Lung (tissue), 12 donors: ENCODE measurements around the gene FARP1. TPM values are rescaled to one million over a fixed set of nuclear protein-coding genes. Genes with fewer than 3 reads are reported as not detected.

Source experiments
- ATAC-seq: fragments of 200-7000 bp; cut with Tn5 transposase; one replicate; pipeline ENCODE4 v1.9.1; 2020; ENCODE audit warnings: moderate number of reproducible peaks; ENCODE audit not compliant: insufficient read depth, low FRiP score
- DNase-seq, 3 donors: peaks; one replicate each; pipeline ENCODE4 v3.0.0-alpha.2; 2013 to 2017
- H3K27ac ChIP-seq, 2 donors: one replicate each; pipeline ENCODE4 v1.5.1; 2013; ENCODE audit warnings: mild to moderate bottlenecking in 2 of 2, moderate library complexity in 2 of 2, control low read depth in 1 of 2, inconsistent platforms in 1 of 2, low read depth in 1 of 2, low read length in 1 of 2
- H3K27me3 ChIP-seq, 3 donors: one replicate each; pipeline ENCODE4 v1.5.1; 2013; ENCODE audit warnings: low read length in 2 of 3; ENCODE audit not compliant: control insufficient read depth in 3 of 3, insufficient read depth in 3 of 3
- H3K36me3 ChIP-seq, 4 donors: one replicate each; pipeline ENCODE4 v1.5.1; 2013; ENCODE audit warnings: low read length in 4 of 4, mild to moderate bottlenecking in 1 of 4, moderate library complexity in 1 of 4; ENCODE audit not compliant: control insufficient read depth in 4 of 4, insufficient read depth in 4 of 4
- H3K4me1 ChIP-seq, 5 donors: one replicate each; pipeline ENCODE4 v1.5.1; 2013; ENCODE audit warnings: low read length in 5 of 5, mild to moderate bottlenecking in 2 of 5, moderate library complexity in 1 of 5; ENCODE audit not compliant: control insufficient read depth in 5 of 5, insufficient read depth in 5 of 5
- H3K4me3 ChIP-seq: one replicate; pipeline ENCODE4 v1.5.1; 2013; ENCODE audit warnings: mild to moderate bottlenecking, control low read depth, moderate library complexity
- H3K9ac ChIP-seq, 2 donors: one replicate each; pipeline ENCODE4 v1.5.1; 2013; ENCODE audit warnings: low read length in 2 of 2, control low read depth in 1 of 2; ENCODE audit not compliant: insufficient read depth in 1 of 2
- H3K9me3 ChIP-seq, 4 donors: one replicate each; pipeline ENCODE4 v1.5.1; 2013; ENCODE audit warnings: low read length in 3 of 4, mild to moderate bottlenecking in 1 of 4, moderate library complexity in 1 of 4; ENCODE audit not compliant: control insufficient read depth in 4 of 4, insufficient read depth in 3 of 4
- WGBS, 2 donors: extraction: QIAGEN DNeasy Blood & Tissue Kit; methylation state at CpG; one replicate each; pipeline ENCODE4 v1.1.7; 2013; 5-methylcytosine and 5-hydroxymethylcytosine counted together
- polyA plus RNA-seq, 2 donors: library from polyadenylated mRNA; stranded (reverse); fragments of 200-250 nt; gene quantifications; one replicate each; pipeline ENCODE4 v1.2.1, GENCODE V29; 2013
- total RNA-seq, 2 donors: library from RNA; depleted of rRNA in 1 of 2; stranded (reverse); fragments of >200 nt in 1 of 2; gene quantifications; one replicate each; pipeline ENCODE4 v1.2.1, GENCODE V29; 2014 to 2021
- TF ChIP-seq, protein P1 (sequence below): IDR thresholded peaks from 2 replicates; pipeline ENCODE4 v1.5.1; 2012; ENCODE audit warnings: mild to moderate bottlenecking; ENCODE audit errors: control extremely low read depth, extremely low read depth
- donor health status: control.
- donor health status: control.
- donor health status: Bipolar disorder and iron deficiency.
- donor health status: healthy.
- donor health status: DM: yes; HTN: yes; CAD: no.

Gene FARP1
- total and polyA plus RNA-seq, 4 donors: 20.8 to 102 (median 54.4) TPM

DNA sequence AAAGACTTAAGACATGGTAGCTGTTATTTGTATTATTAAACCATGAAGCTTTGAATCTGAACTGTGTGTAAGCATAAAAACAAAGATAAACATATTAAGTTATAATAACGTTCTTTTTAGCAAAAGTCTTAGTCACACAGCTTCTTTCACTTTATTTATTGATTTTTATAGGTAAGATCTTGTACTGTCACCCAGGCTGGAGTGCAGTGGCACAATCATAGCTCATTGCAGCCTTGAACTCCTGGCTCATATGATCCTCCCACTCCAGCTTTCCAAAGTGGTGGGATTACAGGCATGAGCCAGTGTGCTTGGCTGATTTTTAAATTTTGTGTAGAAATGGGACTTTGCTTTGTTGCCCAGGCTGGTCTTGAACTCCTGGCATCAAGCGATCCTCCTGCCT lies 13.4 kb downstream of the FARP1 start:
- peaks cover 0 to 6% (median 0%) of the 10 kb centered on the region in 4 donors for H3K36me3 ChIP-seq
- H3K27ac ChIP-seq: no peak overlapping the region
- peaks cover 0 to 2% (median 0%) of the 10 kb centered on the region in 4 donors for H3K9me3 ChIP-seq
- TF ChIP-seq, protein P1, sequence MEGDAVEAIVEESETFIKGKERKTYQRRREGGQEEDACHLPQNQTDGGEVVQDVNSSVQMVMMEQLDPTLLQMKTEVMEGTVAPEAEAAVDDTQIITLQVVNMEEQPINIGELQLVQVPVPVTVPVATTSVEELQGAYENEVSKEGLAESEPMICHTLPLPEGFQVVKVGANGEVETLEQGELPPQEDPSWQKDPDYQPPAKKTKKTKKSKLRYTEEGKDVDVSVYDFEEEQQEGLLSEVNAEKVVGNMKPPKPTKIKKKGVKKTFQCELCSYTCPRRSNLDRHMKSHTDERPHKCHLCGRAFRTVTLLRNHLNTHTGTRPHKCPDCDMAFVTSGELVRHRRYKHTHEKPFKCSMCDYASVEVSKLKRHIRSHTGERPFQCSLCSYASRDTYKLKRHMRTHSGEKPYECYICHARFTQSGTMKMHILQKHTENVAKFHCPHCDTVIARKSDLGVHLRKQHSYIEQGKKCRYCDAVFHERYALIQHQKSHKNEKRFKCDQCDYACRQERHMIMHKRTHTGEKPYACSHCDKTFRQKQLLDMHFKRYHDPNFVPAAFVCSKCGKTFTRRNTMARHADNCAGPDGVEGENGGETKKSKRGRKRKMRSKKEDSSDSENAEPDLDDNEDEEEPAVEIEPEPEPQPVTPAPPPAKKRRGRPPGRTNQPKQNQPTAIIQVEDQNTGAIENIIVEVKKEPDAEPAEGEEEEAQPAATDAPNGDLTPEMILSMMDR: no peak
- no peak for DNase-seq
- no peaks in the 10 kb centered on the region for H3K27me3 ChIP-seq
- H3K4me3 ChIP-seq: no peak overlapping the region
- H3K4me1 ChIP-seq: peaks cover 0 to 11% (median 4%) of the 10 kb centered on the region in 5 donors
- 72 to 81% methylated on average over 2 of the region's 2 CpGs for WGBS, 2 donors
- no peak for ATAC-seq
- no peak overlapping the region for H3K9ac ChIP-seq

- no peak overlapping the region for H3K27ac ChIP-seq
- no peak overlapping the region for H3K4me3 ChIP-seq
These were observed 14.3 kb downstream of the FARP1 start for GRCh38 chr13:98157188-98157587.

GRCh38 chr13:98157609-98158008 lies 14.7 kb downstream of the FARP1 start:
- Histone ChIP-seq H3K36me3 (peaks cover 0 to 6% (median 2%) of the 10 kb centered on the region in 4 donors), H3K4me3 (no peak overlapping the region), H3K4me1 (peaks cover 0 to 11% (median 4%) of the 10 kb centered on the region in 5 donors), H3K27me3 (no peaks in the 10 kb centered on the region), H3K27ac (no peak overlapping the region), H3K9ac (peak overlapping the region in 1 of 2 donors; percentile 13), H3K9me3 (peaks cover 0 to 2% (median 0%) of the 10 kb centered on the region in 4 donors)
- ATAC-seq (no peak), DNase-seq (no peak)
- WGBS, 2 donors: 76 to 85% methylated on average over 1 of the region's 1 CpG
- TF ChIP-seq, protein P1: no peak

More at GRCh38 chr13:98157188-98157587, 14.3 kb downstream of the FARP1 start:
- no peaks in the 10 kb centered on the region for H3K27me3 ChIP-seq
- WGBS, 2 donors: 62 to 75% methylated on average over 7 of the region's 7 CpGs
- H3K9me3 ChIP-seq: peaks cover 0 to 2% (median 0%) of the 10 kb centered on the region in 4 donors
- H3K36me3 ChIP-seq: peaks cover 0 to 6% (median 2%) of the 10 kb centered on the region in 4 donors
- H3K9ac ChIP-seq: peak overlapping the region in 1 of 2 donors; percentile 13
- ATAC-seq (no peak), DNase-seq (no peak)
- peaks cover 0 to 11% (median 4%) of the 10 kb centered on the region in 5 donors for H3K4me1 ChIP-seq
- TF ChIP-seq, protein P1: no peak
